Transverse colon (tissue), 4 donors: ENCODE measurements around the gene SLC30A3.

Experiments used
- POLR2AphosphoS5 ChIP-seq, 3 donors: sonication (generic); formaldehyde crosslinking; IDR thresholded peaks; one replicate each; pipeline ENCODE4 v1.6.1; 2016; ENCODE audit warnings: antibody characterized with exemption in 3 of 3
- TF ChIP-seq, protein P1 (sequence below), 5 experiments: fragments of 200-600 bp in 3 of 5; fragments of 450-650 bp in 2 of 5; sonication (generic) in 3 of 5; IDR thresholded peaks; 1 replicate in 2 of 5; 2 replicates in 3 of 5; pipeline ENCODE4 v1.5.1; 2016 to 2017; ENCODE audit warnings: antibody characterized with exemption in 5 of 5, inconsistent platforms in 3 of 5, mild to moderate bottlenecking in 2 of 5, moderate library complexity in 1 of 5

DNA sequence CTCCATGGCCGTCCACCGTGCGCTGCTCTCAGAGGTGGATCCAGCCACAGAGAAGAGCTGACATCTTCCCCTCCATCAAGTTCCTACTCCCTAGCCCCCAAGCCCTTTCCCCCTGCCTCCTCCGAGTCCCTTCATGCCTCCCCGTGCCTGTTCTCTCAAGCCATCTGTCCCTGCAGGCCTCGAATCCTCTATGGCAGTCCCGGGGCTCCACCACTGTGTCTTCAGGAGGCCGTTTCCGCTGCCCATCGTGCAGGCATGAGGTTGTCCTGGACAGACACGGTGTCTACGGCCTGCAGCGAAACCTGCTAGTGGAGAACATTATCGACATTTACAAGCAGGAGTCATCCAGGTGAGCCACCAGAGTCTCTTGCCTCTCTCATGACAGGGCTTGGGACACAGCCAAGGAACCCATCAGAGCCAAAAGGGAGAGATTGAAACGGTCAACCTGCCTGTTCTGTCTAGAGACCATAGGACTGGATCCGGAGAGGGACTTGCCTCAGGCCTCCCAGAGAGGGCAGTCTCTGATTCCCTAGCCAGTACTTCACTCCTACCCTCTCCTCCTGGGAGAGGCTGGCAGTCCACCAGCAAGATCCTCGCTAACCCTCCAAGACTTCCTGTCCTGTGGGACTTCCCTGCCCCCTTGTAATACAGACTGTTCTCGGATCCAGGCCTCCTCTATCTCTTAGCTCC is 35.7 kb upstream of the SLC30A3 start:
- TF ChIP-seq POLR2AphosphoS5 (IDR thresholded peaks at IDR 0.05): no peak
- TF ChIP-seq, protein P1, sequence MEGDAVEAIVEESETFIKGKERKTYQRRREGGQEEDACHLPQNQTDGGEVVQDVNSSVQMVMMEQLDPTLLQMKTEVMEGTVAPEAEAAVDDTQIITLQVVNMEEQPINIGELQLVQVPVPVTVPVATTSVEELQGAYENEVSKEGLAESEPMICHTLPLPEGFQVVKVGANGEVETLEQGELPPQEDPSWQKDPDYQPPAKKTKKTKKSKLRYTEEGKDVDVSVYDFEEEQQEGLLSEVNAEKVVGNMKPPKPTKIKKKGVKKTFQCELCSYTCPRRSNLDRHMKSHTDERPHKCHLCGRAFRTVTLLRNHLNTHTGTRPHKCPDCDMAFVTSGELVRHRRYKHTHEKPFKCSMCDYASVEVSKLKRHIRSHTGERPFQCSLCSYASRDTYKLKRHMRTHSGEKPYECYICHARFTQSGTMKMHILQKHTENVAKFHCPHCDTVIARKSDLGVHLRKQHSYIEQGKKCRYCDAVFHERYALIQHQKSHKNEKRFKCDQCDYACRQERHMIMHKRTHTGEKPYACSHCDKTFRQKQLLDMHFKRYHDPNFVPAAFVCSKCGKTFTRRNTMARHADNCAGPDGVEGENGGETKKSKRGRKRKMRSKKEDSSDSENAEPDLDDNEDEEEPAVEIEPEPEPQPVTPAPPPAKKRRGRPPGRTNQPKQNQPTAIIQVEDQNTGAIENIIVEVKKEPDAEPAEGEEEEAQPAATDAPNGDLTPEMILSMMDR (IDR thresholded peaks at IDR 0.05): no peak
